HepG2 (cell line): ENCODE results near the gene NAPG. TPM values are rescaled to one million over a fixed set of nuclear protein-coding genes. Genes with fewer than 3 reads are reported as not detected.

Experiments used
- ATAC-seq: fragments of 200-7000 bp; cut with Tn5 transposase; 3 replicates; pipeline ENCODE4 v1.9.1; 2020; ENCODE audit warnings: mild to moderate bottlenecking, moderate library complexity
- BruUV-seq: library from RNA; stranded (reverse); fragments of 400-500 nt; replicated peaks from 2 replicates; lab custom pipeline; 2021; lab: Mats Ljungman, UMichigan
- CTCF ChIA-PET: fragments of 300-600 bp; formaldehyde crosslinking; extraction: SDS; loops from one replicate; lab custom pipeline; 2021; ENCODE audit warnings: low total read pairs, inconsistent platforms, low intra/inter-chr PET ratio; lab: Yijun Ruan, JAX
- POLR2A ChIA-PET: fragments of 350-600 bp; sonication (Branson Sonifier 250); formaldehyde crosslinking; loops from one replicate; lab custom pipeline; 2020; ENCODE audit warnings: antibody characterized with exemption, inconsistent platforms; lab: Yijun Ruan, JAX
- DNase-seq: peaks from one replicate; pipeline ENCODE4 v3.0.0-alpha.2; 2015; ENCODE audit warnings: low spot score
- FAIRE-seq: peaks from 3 replicates; lab custom pipeline; 2011; peaks lifted over from hg19 to GRCh38; lab: Jason Lieb, UNC
- H2AFZ ChIP-seq: one replicate; pipeline ENCODE4 v1.6.1; 2011; ENCODE audit warnings: low read length, inconsistent platforms
- H3K27ac ChIP-seq: fragments of 300-600 bp; 3 replicates; pipeline ENCODE4 v1.8.0; 2011; ENCODE audit warnings: mixed run types, mild to moderate bottlenecking, mixed read lengths, low read length, inconsistent platforms; ENCODE audit not compliant: insufficient read depth; ENCODE audit errors: extremely low read length
- H3K27me3 ChIP-seq, 2 experiments: fragments of 200-600 bp in 1 of 2; 2 replicates in 1 of 2; 3 replicates in 1 of 2; pipeline versions ENCODE4 v1.6.0 to v1.8.0; 2011; ENCODE audit warnings: low read length in 2 of 2, mild to moderate bottlenecking in 2 of 2, moderate library complexity in 2 of 2, inconsistent platforms in 1 of 2; ENCODE audit not compliant: insufficient read depth in 2 of 2, control insufficient read depth in 1 of 2
- H3K36me3 ChIP-seq, 2 experiments: fragments of 200-600 bp in 1 of 2; replicated peaks in 1 of 2; 2 replicates in 1 of 2; 3 replicates in 1 of 2; pipeline versions ENCODE4 v1.5.1 to v1.8.0; 2011; ENCODE audit warnings: low read length in 2 of 2, inconsistent platforms in 1 of 2; ENCODE audit not compliant: insufficient read depth in 2 of 2, control insufficient read depth in 1 of 2
- H3K4me1 ChIP-seq: 2 replicates; pipeline ENCODE4 v1.5.1; 2012; ENCODE audit warnings: low read length, inconsistent platforms; ENCODE audit not compliant: insufficient read depth
- H3K4me2 ChIP-seq: 2 replicates; pipeline ENCODE4 v1.6.0; 2011; ENCODE audit warnings: low read depth, low read length, inconsistent platforms
- H3K4me3 ChIP-seq, 3 experiments: fragments of 200-600 bp in 1 of 3; sonication (generic), shearing (Covaris generic) in 1 of 3; replicated peaks in 1 of 3; 2 replicates each; pipeline ENCODE4 v1.5.1; 2011 to 2016; ENCODE audit warnings: low read length in 3 of 3, inconsistent platforms in 2 of 3, low read depth in 2 of 3, mild to moderate bottlenecking in 2 of 3, control low read depth in 1 of 3, mixed read lengths in 1 of 3; ENCODE audit not compliant: insufficient read depth in 1 of 3
- H3K79me2 ChIP-seq: one replicate; pipeline ENCODE4 v1.6.1; 2011; ENCODE audit warnings: low read length, inconsistent platforms; ENCODE audit not compliant: insufficient read depth
- H3K9ac ChIP-seq: 2 replicates; pipeline ENCODE4 v1.6.0; 2011; ENCODE audit warnings: mild to moderate bottlenecking, low read depth, low read length, inconsistent platforms; ENCODE audit not compliant: insufficient read depth
- H3K9me3 ChIP-seq: 2 replicates; pipeline ENCODE4 v1.5.1; 2012; ENCODE audit warnings: mild to moderate bottlenecking, low read length
- H4K20me1 ChIP-seq: 2 replicates; pipeline ENCODE4 v1.6.0; 2011; ENCODE audit warnings: inconsistent platforms, mild to moderate bottlenecking, low read length, moderate library complexity; ENCODE audit not compliant: insufficient read depth
- HNF4G ChIP-seq, 2 experiments: sonication (generic) in 1 of 2; formaldehyde crosslinking in 1 of 2; IDR thresholded peaks; 2 replicates each; pipeline versions ENCODE4 v1.4.0 to v1.6.1; 2011 to 2020; ENCODE audit warnings: borderline replicate concordance in 2 of 2, low read depth in 2 of 2, mild to moderate bottlenecking in 2 of 2, low read length in 1 of 2, missing genetic modification reagents in 1 of 2, moderate library complexity in 1 of 2
- HNRNPK ChIP-seq: fragments of 200-400 bp; formaldehyde crosslinking; IDR thresholded peaks from 2 replicates; pipeline ENCODE4 v1.6.1; 2018; ENCODE audit warnings: low read length, low read depth, moderate library complexity, mild to moderate bottlenecking; ENCODE audit not compliant: poor library complexity, severe bottlenecking
- PHF5A ChIP-seq: IDR thresholded peaks from one replicate; pipeline ENCODE4 v1.6.1; 2018; ENCODE audit warnings: low read depth, missing genetic modification reagents; ENCODE audit not compliant: unreplicated experiment
- SALL1 ChIP-seq: sonication (generic); formaldehyde crosslinking; IDR thresholded peaks from 2 replicates; pipeline ENCODE4 v1.8.0; 2022; ENCODE audit warnings: mild to moderate bottlenecking, missing genetic modification reagents
- SIX4 ChIP-seq: sonication (generic); formaldehyde crosslinking; IDR thresholded peaks from 2 replicates; pipeline ENCODE4 v1.4.0; 2020; ENCODE audit warnings: missing genetic modification reagents
- TRIM24 ChIP-seq: sonication (generic); formaldehyde crosslinking; IDR thresholded peaks from 2 replicates; pipeline ENCODE4 v1.8.0; 2022; ENCODE audit warnings: mild to moderate bottlenecking, missing genetic modification reagents
- WGBS: methylation state at CpG from one replicate; pipeline ENCODE4 v1.1.6; 2017; ENCODE audit warnings: low lambda C conversion rate; 5-methylcytosine and 5-hydroxymethylcytosine counted together
- in situ Hi-C: cut with HindIII; loops from 2 replicates; pipeline ENCODE4 v1.10.0; 2017; ENCODE audit warnings: low pct_unique_long_range_greater_than_20kb; ENCODE audit not compliant: extremely low pct_ligation_motif_present
- intact Hi-C: fragments of 100-400 bp; cut with micrococcal nuclease; formaldehyde crosslinking; loops from one replicate; pipeline ENCODE4 v1.10.0; 2022; ENCODE audit not compliant: unreplicated experiment
- polyA plus RNA-seq, 8 experiments: library from polyadenylated mRNA; depleted of rRNA in 3 of 8; stranded (reverse) in 7 of 8; unstranded in 1 of 8; fragments of >200 nt; fragmentation: Illumina TruSeq in 4 of 8; extraction: Trizol in 4 of 8; gene quantifications; 2 replicates each; pipeline versions ENCODE4 v1.2.1 to v1.2.3, GENCODE V29; 2011 to 2016; ENCODE audit warnings: low read depth in 4 of 8, missing spikeins in 1 of 8, mixed read lengths in 1 of 8; ENCODE audit not compliant: insufficient read depth in 1 of 8
- total RNA-seq, 5 experiments: library from RNA; depleted of rRNA; stranded (reverse); fragments of >200 nt; fragmentation: Illumina TruSeq; extraction: Trizol; gene quantifications; 2 replicates each; pipeline ENCODE4 v1.2.3, GENCODE V29; 2016; ENCODE audit warnings: low read depth in 1 of 5
- TF ChIP-seq, protein P1 (sequence below): sonication (generic); formaldehyde crosslinking; IDR thresholded peaks from 2 replicates; pipeline ENCODE4 v1.5.0; 2020; ENCODE audit warnings: mild to moderate bottlenecking, missing genetic modification reagents
- TF ChIP-seq, protein P2 (sequence below): sonication (generic); formaldehyde crosslinking; IDR thresholded peaks from 2 replicates; pipeline ENCODE4 v1.4.0; 2020; ENCODE audit warnings: low read depth, missing genetic modification reagents

The NAPG gene
- total and polyA plus RNA-seq, 2 of the 13 experiments (the other 11 are each of a cell fraction or from before 2014, with no cell fraction given) = 19.8 to 34.4 TPM

DNA sequence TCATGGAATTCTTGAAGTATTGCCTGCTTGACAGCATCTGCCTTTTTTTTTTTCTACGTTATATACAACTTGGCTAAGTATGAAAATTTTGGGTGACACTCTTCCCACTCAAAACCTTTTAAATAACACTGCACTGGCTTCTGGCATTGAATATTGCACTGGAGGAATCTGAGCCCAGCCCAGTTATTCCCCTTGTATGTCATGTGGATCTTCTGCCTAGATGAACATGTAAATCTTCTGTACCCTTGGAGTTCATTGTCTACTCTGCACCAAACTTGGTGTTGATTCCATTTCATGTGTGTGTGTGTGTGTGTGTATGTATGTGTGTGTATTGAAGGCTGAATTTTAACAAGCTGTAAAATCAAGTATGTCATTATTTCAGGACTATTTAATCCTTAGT, 59.4 kb downstream of the NAPG start (continued):
- TF ChIP-seq, protein P1, sequence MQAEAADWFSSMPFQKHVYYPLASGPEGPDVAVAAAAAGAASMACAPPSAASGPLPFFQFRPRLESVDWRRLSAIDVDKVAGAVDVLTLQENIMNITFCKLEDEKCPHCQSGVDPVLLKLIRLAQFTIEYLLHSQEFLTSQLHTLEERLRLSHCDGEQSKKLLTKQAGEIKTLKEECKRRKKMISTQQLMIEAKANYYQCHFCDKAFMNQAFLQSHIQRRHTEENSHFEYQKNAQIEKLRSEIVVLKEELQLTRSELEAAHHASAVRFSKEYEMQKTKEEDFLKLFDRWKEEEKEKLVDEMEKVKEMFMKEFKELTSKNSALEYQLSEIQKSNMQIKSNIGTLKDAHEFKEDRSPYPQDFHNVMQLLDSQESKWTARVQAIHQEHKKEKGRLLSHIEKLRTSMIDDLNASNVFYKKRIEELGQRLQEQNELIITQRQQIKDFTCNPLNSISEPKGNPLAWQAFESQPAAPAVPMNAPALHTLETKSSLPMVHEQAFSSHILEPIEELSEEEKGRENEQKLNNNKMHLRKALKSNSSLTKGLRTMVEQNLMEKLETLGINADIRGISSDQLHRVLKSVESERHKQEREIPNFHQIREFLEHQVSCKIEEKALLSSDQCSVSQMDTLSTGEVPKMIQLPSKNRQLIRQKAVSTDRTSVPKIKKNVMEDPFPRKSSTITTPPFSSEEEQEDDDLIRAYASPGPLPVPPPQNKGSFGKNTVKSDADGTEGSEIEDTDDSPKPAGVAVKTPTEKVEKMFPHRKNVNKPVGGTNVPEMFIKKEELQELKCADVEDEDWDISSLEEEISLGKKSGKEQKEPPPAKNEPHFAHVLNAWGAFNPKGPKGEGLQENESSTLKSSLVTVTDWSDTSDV (CRISPR knock-in tag) = no peak
- TF ChIP-seq SALL1 (CRISPR knock-in tag) (no peak), SIX4 (CRISPR knock-in tag) (no peak), HNF4G (IDR thresholded peaks at IDR 0.05; ENCODE audit: borderline replicate concordance, low read depth, low read length) (no peak), HNF4G (CRISPR knock-in tag; IDR thresholded peaks at IDR 0.05; ENCODE audit: borderline replicate concordance, low read depth) (no peak)

DNA sequence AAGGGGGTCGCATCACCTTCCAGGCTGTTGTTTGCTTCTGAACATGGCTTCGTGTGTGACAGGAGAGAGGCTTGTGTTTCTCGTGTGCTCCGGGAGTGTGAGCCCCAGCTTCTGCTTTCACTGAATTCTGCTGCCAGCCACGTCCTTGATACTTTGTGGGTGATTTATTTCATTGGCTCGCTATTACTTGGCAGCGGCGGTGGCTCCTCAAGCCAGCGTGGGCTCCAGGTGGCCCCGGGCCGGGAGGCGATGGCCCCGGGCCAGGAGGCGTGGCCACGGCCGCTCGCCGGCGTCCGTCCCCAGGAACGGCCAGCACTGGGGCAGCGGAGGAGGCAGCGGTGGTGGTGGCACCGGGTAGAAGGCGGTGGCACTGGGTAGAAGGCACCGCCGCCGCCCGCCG, 63.1 kb downstream of the NAPG start:
- POLR2A ChIA-PET = no interaction called here
- Histone ChIP-seq H2AFZ (no peak overlapping the region), H3K4me3 (no peak overlapping the region), H3K9me3 (no peaks in the 10 kb centered on the region), H3K9ac (no peak overlapping the region), H3K4me2 (no peak overlapping the region), H3K79me2 (no peaks in the 10 kb centered on the region), H3K27me3 (no peaks in the 10 kb centered on the region; a peak in 2 of 5 replicates), H3K27ac (no peak overlapping the region), H3K36me3 (no peaks in the 10 kb centered on the region), H3K4me1 (no peaks in the 10 kb centered on the region), H4K20me1 (no peaks in the 10 kb centered on the region)
- FAIRE-seq (no peak), DNase-seq (no peak), ATAC-seq (no peak)
- intact Hi-C loops = no loop called here
- CTCF ChIA-PET = no interaction called here
- in situ Hi-C loops = no loop called here
- no TSS peak for BruUV-seq
- WGBS = 86% methylated on average over 30 of the region's 30 CpGs
- TF ChIP-seq, protein P2, sequence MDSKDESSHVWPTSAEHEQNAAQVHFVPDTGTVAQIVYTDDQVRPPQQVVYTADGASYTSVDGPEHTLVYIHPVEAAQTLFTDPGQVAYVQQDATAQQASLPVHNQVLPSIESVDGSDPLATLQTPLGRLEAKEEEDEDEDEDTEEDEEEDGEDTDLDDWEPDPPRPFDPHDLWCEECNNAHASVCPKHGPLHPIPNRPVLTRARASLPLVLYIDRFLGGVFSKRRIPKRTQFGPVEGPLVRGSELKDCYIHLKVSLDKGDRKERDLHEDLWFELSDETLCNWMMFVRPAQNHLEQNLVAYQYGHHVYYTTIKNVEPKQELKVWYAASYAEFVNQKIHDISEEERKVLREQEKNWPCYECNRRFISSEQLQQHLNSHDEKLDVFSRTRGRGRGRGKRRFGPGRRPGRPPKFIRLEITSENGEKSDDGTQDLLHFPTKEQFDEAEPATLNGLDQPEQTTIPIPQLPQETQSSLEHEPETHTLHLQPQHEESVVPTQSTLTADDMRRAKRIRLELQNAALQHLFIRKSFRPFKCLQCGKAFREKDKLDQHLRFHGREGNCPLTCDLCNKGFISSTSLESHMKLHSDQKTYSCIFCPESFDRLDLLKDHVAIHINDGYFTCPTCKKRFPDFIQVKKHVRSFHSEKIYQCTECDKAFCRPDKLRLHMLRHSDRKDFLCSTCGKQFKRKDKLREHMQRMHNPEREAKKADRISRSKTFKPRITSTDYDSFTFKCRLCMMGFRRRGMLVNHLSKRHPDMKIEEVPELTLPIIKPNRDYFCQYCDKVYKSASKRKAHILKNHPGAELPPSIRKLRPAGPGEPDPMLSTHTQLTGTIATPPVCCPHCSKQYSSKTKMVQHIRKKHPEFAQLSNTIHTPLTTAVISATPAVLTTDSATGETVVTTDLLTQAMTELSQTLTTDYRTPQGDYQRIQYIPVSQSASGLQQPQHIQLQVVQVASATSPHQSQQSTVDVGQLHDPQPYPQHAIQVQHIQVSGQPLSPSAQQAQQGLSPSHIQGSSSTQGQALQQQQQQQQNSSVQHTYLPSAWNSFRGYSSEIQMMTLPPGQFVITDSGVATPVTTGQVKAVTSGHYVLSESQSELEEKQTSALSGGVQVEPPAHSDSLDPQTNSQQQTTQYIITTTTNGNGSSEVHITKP = no peak
- TF ChIP-seq TRIM24 = no peak
- no peak for TF ChIP-seq PHF5A
- TF ChIP-seq HNRNPK = no peak
